ENCODE measurements around the gene MESP1. TPM values are rescaled to one million over a fixed set of nuclear protein-coding genes. Genes with fewer than 3 reads are reported as not detected.
A peak's percentile ranks its signal among the peaks of the same experiment; 100 is the strongest.
"Not testable (repeated sequence)": the region's sequence is repeated elsewhere in the genome, so short reads cannot be mapped to it uniquely, and the experiment has no call there.

Gene MESP1
- total and polyA plus RNA-seq, 2 experiments from 2014 or later = 0.63 TPM; not detected in 1

GRCh38 chr15:89790661-89791060, 39.6 kb upstream of the MESP1 start:
- Histone ChIP-seq H3K27ac (no peak overlapping the region), H3K36me3 (ENCODE audit: low read depth) (peaks cover 87% of the 10 kb centered on the region), H3K4me2 (ENCODE audit: unreplicated experiment) (no peak overlapping the region), H3K27me3 (replicated peaks; ENCODE audit: insufficient read depth) (no peaks in the 10 kb centered on the region), H3K79me2 (ENCODE audit: insufficient read depth) (peaks cover 34% of the 10 kb centered on the region), H3K4me1 (ENCODE audit: insufficient read depth) (peaks cover 15% of the 10 kb centered on the region), H4K20me1 (ENCODE audit: insufficient read depth) (no peaks in the 10 kb centered on the region; the same call in 1 of the 2 replicates), H3K9me3 (ENCODE audit: low read depth) (no peaks in the 10 kb centered on the region), H3K9ac (no peak overlapping the region), H3F3A (ENCODE audit: insufficient read depth) (peaks cover 91% of the 10 kb centered on the region), H3K9me2 (ENCODE audit: insufficient read depth) (no peaks in the 10 kb centered on the region), H2AFZ (no peak overlapping the region), H3K4me3 (no peak overlapping the region)
- no peak for TF ChIP-seq EZH2phosphoT487 (IDR thresholded peaks at IDR 0.05; ENCODE audit: insufficient read depth, low read depth)
- WGBS, 2 experiments (ENCODE audit: low coverage in 1 of 2, low lambda C conversion rate in 2 of 2, missing lambda C conversion rate in 2 of 2) = 85 to 89% methylated on average over 13 to 16 of the region's 16 CpGs
- in situ Hi-C loops (cut with MboI) = no loop called here
- DNase-seq = no peak

GRCh38 chr15:89790206-89790605, 39.2 kb upstream of the MESP1 start:
- in situ Hi-C loops (cut with MboI) = no loop called here
- no peak for DNase-seq
- Histone ChIP-seq H3K36me3 (ENCODE audit: low read depth) (peaks cover 87% of the 10 kb centered on the region), H3K27ac (no peak overlapping the region), H3K27me3 (replicated peaks; ENCODE audit: insufficient read depth) (no peaks in the 10 kb centered on the region), H3F3A (ENCODE audit: insufficient read depth) (peaks cover 91% of the 10 kb centered on the region), H4K20me1 (ENCODE audit: insufficient read depth) (no peaks in the 10 kb centered on the region; the same call in 1 of the 2 replicates), H3K9ac (no peak overlapping the region), H2AFZ (no peak overlapping the region), H3K4me3 (no peak overlapping the region), H3K79me2 (ENCODE audit: insufficient read depth) (peaks cover 34% of the 10 kb centered on the region), H3K4me2 (ENCODE audit: unreplicated experiment) (no peak overlapping the region), H3K9me2 (ENCODE audit: insufficient read depth) (no peaks in the 10 kb centered on the region), H3K4me1 (ENCODE audit: insufficient read depth) (peaks cover 17% of the 10 kb centered on the region), H3K9me3 (ENCODE audit: low read depth) (no peaks in the 10 kb centered on the region)
- TF ChIP-seq EZH2 (IDR thresholded peaks at IDR 0.05; ENCODE audit: insufficient read depth, poor library complexity, severe bottlenecking) (no peak), EZH2phosphoT487 (IDR thresholded peaks at IDR 0.05; ENCODE audit: insufficient read depth, low read depth) (no peak)
- 81 to 88% methylated on average over 10 of the region's 10 CpGs for WGBS, 2 experiments (ENCODE audit: low coverage in 1 of 2, low lambda C conversion rate in 2 of 2, missing lambda C conversion rate in 2 of 2)

- H4K20me1 ChIP-seq (ENCODE audit: insufficient read depth); in situ Hi-C loops (cut with MboI); DNase-seq; H3K27ac ChIP-seq; H3K9me2 ChIP-seq (ENCODE audit: insufficient read depth); H3K27me3 ChIP-seq (replicated peaks; ENCODE audit: insufficient read depth); H3K4me3 ChIP-seq; H2AFZ ChIP-seq; H3K9ac ChIP-seq; H3K4me2 ChIP-seq (ENCODE audit: unreplicated experiment); H3K9me3 ChIP-seq (ENCODE audit: low read depth): not testable (repeated sequence)
- H3K79me2 ChIP-seq (ENCODE audit: insufficient read depth) = peaks cover 28% of the 10 kb centered on the region
- H3K4me1 ChIP-seq (ENCODE audit: insufficient read depth) = peaks cover 16% of the 10 kb centered on the region
- H3K36me3 ChIP-seq (ENCODE audit: low read depth) = peaks cover 84% of the 10 kb centered on the region
- 96% methylated on average over 4 of the region's 4 CpGs for WGBS, 2 experiments (ENCODE audit: low coverage in 1 of 2, low lambda C conversion rate in 2 of 2, missing lambda C conversion rate in 2 of 2)
- H3F3A ChIP-seq (ENCODE audit: insufficient read depth) = peaks cover 94% of the 10 kb centered on the region
Measured at GRCh38 chr15:89788585-89788984, 37.5 kb upstream of the MESP1 start.

- TF ChIP-seq EZH2 (IDR thresholded peaks at IDR 0.05; ENCODE audit: insufficient read depth, poor library complexity, severe bottlenecking) (no peak), EZH2phosphoT487 (IDR thresholded peaks at IDR 0.05; ENCODE audit: insufficient read depth, low read depth) (no peak)
- H3K9ac ChIP-seq = no peak overlapping the region
- H3K9me3 ChIP-seq (ENCODE audit: low read depth) = no peaks in the 10 kb centered on the region
- H4K20me1 ChIP-seq (ENCODE audit: insufficient read depth) = no peaks in the 10 kb centered on the region; the same call in 1 of the 2 replicates
- DNase-seq = no peak
- in situ Hi-C loops (cut with MboI) = no loop called here
- H3K4me3 ChIP-seq = no peak overlapping the region
- H3K4me1 ChIP-seq (ENCODE audit: insufficient read depth) = peaks cover 23% of the 10 kb centered on the region
- H3K4me2 ChIP-seq (ENCODE audit: unreplicated experiment) = no peak overlapping the region
- H3K9me2 ChIP-seq (ENCODE audit: insufficient read depth) = no peaks in the 10 kb centered on the region
- peaks cover 21% of the 10 kb centered on the region for H3K79me2 ChIP-seq (ENCODE audit: insufficient read depth)
- H2AFZ ChIP-seq = no peak overlapping the region
- H3F3A ChIP-seq (ENCODE audit: insufficient read depth) = peaks cover 94% of the 10 kb centered on the region
- no peaks in the 10 kb centered on the region for H3K27me3 ChIP-seq (replicated peaks; ENCODE audit: insufficient read depth)
- WGBS, 2 experiments (ENCODE audit: low coverage in 1 of 2, low lambda C conversion rate in 2 of 2, missing lambda C conversion rate in 2 of 2) = 83 to 90% methylated on average over 3 of the region's 3 CpGs
- H3K36me3 ChIP-seq (ENCODE audit: low read depth) = peaks cover 78% of the 10 kb centered on the region
- no peak overlapping the region for H3K27ac ChIP-seq
Measured at GRCh38 chr15:89787944-89788343, 36.9 kb upstream of the MESP1 start.

- peaks cover 57% of the 10 kb centered on the region for H3K36me3 ChIP-seq (ENCODE audit: low read depth)
- peaks cover 37% of the 10 kb centered on the region for H3K4me1 ChIP-seq (ENCODE audit: insufficient read depth)
- 0 out of 2 replicates have a peak overlapping the region, but pooled peaks have one; percentile 22 for H3K9ac ChIP-seq
- in situ Hi-C loops (cut with MboI) = no loop called here
- H4K20me1 ChIP-seq (ENCODE audit: insufficient read depth) = no peaks in the 10 kb centered on the region; the same call in 1 of the 2 replicates
- H3F3A ChIP-seq (ENCODE audit: insufficient read depth) = peaks cover 91% of the 10 kb centered on the region
- H3K27me3 ChIP-seq (replicated peaks; ENCODE audit: insufficient read depth) = no peaks in the 10 kb centered on the region
- peak; percentile 35 for DNase-seq
- peak overlapping the region; percentile 0; the same call in 1 of the 2 replicates for H3K27ac ChIP-seq
- no peak overlapping the region for H2AFZ ChIP-seq
- no peaks in the 10 kb centered on the region for H3K9me2 ChIP-seq (ENCODE audit: insufficient read depth)
- no peak for TF ChIP-seq EZH2 (IDR thresholded peaks at IDR 0.05; ENCODE audit: insufficient read depth, poor library complexity, severe bottlenecking)
- TF ChIP-seq EZH2phosphoT487 (IDR thresholded peaks at IDR 0.05; ENCODE audit: insufficient read depth, low read depth) = no peak
- peaks cover 13% of the 10 kb centered on the region; the same call in 1 of the 2 replicates for H3K79me2 ChIP-seq (ENCODE audit: insufficient read depth)
- H3K4me3 ChIP-seq = 0 out of 2 replicates have a peak overlapping the region, but pooled peaks have one; percentile 7
- no peaks in the 10 kb centered on the region for H3K9me3 ChIP-seq (ENCODE audit: low read depth)
- no peak overlapping the region for H3K4me2 ChIP-seq (ENCODE audit: unreplicated experiment)
Measured at GRCh38 chr15:89785774-89786140, 34.7 kb upstream of the MESP1 start.
